IPS-18a (cell line): Measurements from ENCODE around the gene APOM.

Source experiments
- H3K27ac ChIP-seq: one replicate; pipeline ENCODE4 v1.5.1; 2013; ENCODE audit warnings: low read length
- H3K27me3 ChIP-seq: one replicate; pipeline ENCODE4 v1.6.1; 2013; ENCODE audit warnings: mild to moderate bottlenecking, low read length; ENCODE audit not compliant: control insufficient read depth, insufficient read depth
- H3K36me3 ChIP-seq: one replicate; pipeline ENCODE4 v1.6.1; 2013; ENCODE audit warnings: low read depth, low read length; ENCODE audit not compliant: control insufficient read depth
- H3K4me1 ChIP-seq: one replicate; pipeline ENCODE4 v1.6.1; 2013; ENCODE audit warnings: low read depth, low read length; ENCODE audit not compliant: control insufficient read depth
- H3K4me3 ChIP-seq: one replicate; pipeline ENCODE4 v1.5.1; 2013; ENCODE audit warnings: low read length
- H3K9ac ChIP-seq: one replicate; pipeline ENCODE4 v1.6.1; 2013; ENCODE audit warnings: mild to moderate bottlenecking, low read length, moderate library complexity
- H3K9me3 ChIP-seq: one replicate; pipeline ENCODE4 v1.6.1; 2013; ENCODE audit warnings: low read depth, low read length; ENCODE audit not compliant: control insufficient read depth

APOM gene

DNA sequence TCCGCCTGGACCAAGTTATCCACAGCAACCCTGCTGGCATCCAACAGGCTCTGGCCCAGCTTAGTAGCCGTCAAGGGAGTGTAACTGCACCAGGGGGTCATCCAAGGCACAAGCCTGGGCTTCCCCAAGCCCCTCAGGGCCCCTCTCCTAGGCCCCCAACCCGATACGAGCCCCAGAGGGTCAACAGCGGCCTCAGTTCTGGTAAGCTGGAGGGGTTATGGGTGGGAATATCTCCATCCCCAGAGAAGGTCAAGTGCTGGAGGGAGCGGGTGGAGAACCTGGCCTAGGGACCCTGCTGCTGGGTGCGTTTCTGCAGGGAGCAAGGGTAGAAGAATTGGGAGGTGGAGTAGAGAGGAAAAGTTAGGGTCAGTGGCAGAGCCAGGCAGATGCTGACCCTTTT lies 22.2 kb upstream of the APOM start:
- Histone ChIP-seq H3K9me3 (no peaks in the 10 kb centered on the region), H3K4me1 (no peaks in the 10 kb centered on the region), H3K27me3 (no peaks in the 10 kb centered on the region), H3K4me3 (no peak overlapping the region), H3K27ac (no peak overlapping the region), H3K36me3 (peaks cover 95% of the 10 kb centered on the region), H3K9ac (no peak overlapping the region)

DNA sequence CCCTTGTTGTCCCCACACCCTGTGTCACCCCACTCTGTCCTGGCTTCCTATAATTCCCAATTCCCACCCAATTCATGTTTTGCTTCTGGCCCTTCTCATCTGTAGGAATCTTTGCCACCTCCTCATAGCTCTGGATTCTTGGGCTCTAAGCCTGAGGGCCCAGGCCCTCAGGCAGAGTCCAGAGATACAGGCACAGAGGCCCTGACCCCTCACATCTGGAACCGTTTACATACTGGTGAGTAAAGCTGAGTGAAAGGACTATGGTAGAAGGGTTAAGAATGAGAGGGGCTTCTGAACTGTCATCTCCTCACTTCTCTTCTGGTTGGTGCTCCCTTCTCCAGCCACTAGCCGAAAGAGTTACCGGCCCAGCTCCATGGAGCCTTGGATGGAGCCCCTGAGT lies 21.6 kb upstream of the APOM start:
- H3K9me3 ChIP-seq: no peaks in the 10 kb centered on the region
- no peak overlapping the region for H3K4me3 ChIP-seq
- no peak overlapping the region for H3K9ac ChIP-seq
- H3K4me1 ChIP-seq: no peaks in the 10 kb centered on the region
- H3K27ac ChIP-seq: no peak overlapping the region
- peaks cover 94% of the 10 kb centered on the region for H3K36me3 ChIP-seq
- H3K27me3 ChIP-seq: no peaks in the 10 kb centered on the region

DNA sequence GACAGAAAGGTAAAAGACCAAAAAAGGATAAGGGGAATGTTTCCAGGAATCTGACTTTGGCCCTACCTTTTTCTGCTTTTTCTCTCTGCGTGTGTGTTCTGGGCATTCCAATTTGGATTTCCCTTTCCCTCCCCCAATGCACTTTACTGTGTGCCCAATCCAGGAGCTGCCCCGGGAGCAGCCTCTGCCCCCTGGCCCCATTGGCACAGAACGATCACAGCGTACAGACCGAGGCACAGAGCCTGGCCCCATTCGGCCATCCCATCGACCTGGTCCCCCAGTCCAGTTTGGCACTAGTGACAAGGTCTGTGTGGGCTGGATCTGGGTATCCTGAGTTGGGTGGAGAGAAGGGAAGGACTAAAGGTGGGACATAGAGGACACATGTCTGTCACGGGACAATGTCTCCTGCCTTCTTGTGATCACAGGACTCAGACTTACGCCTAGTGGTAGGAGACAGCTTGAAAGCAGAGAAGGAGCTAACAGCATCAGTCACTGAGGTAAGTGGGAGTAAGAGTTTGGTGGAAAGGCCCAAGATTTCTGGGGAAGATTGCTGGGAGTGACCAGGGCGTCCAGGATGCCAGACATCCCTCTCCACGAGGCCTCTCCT lies 20.6 kb upstream of the APOM start:
- H3K36me3 ChIP-seq: peaks cover 92% of the 10 kb centered on the region
- H3K27ac ChIP-seq: no peak overlapping the region
- H3K27me3 ChIP-seq: no peaks in the 10 kb centered on the region
- H3K4me3 ChIP-seq: no peak overlapping the region
- no peaks in the 10 kb centered on the region for H3K9me3 ChIP-seq
- no peak overlapping the region for H3K9ac ChIP-seq
- H3K4me1 ChIP-seq: no peaks in the 10 kb centered on the region

- H3K27me3 ChIP-seq: no peaks in the 10 kb centered on the region
- no peaks in the 10 kb centered on the region for H3K4me1 ChIP-seq
- H3K4me3 ChIP-seq: no peak overlapping the region
- no peak overlapping the region for H3K27ac ChIP-seq
- no peak overlapping the region for H3K9ac ChIP-seq
- H3K36me3 ChIP-seq: peaks cover 92% of the 10 kb centered on the region
- no peaks in the 10 kb centered on the region for H3K9me3 ChIP-seq
Measured at GRCh38 chr6:31636698-31637596, 18.7 kb upstream of the APOM start.

DNA sequence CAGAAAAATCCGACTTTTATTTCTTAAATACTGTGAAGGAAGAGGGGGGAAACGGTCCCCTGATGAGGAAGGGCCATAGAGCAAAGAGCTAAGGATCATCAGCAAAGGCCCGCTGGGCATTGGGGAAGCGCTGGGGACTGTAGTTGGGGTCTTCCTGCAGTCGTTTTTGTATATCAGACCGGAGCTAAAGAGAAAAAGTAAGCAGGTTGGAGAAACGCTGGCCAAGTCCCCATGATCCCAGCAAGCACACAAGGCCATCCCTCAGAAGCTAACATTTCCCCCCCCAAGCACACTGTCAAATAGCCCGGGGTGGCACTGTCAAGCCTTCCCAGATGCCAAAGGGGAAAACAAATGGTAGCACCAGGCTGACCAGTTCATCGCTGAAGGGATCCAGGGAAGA lies 16.7 kb upstream of the APOM start:
- Histone ChIP-seq H3K36me3 (peaks cover 90% of the 10 kb centered on the region), H3K4me1 (no peaks in the 10 kb centered on the region), H3K9ac (no peak overlapping the region), H3K4me3 (no peak overlapping the region), H3K27me3 (no peaks in the 10 kb centered on the region), H3K9me3 (no peaks in the 10 kb centered on the region), H3K27ac (no peak overlapping the region)

DNA sequence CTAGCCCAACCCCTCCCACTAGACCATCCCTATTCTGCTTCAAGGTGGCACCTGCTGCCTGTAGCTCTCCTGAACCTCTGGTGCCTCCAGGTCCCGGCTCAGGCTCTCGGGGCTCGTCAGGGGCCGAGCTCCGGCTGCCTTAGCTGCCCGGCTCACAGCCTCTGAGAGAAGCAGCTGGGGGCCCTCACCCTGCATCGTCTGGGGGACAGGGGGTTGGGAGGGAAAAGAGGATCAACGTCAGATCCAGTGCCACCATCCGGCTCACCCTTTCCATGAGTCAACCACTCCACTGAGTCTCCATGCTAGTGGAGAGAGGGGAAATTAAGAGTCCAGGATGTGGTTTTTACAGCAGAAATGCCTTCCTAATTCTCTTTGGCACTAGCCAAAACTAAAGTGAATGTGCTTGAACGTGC lies 16.2 kb upstream of the APOM start:
- Histone ChIP-seq H3K27ac (no peak overlapping the region), H3K9ac (no peak overlapping the region), H3K36me3 (peaks cover 90% of the 10 kb centered on the region)

DNA sequence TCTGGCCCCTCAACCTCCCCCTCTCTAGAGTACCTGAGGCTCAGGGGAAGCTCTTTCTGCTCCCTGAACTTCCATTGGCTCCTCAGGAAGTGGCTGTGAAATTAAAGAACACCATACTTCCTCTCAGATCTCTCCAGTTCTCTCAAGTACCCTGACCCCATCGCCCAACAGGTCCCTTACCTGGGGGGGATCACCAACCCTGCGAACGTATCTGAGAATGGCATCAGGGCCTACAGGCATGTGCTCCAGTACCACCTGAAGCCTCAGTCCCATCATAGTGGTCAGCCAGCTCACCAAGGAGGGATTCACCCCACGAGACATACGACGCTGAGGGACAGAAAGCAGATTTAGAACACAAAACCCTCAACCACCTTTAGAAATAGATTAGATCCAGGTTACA lies 15.1 kb upstream of the APOM start:
- peaks cover 90% of the 10 kb centered on the region for H3K36me3 ChIP-seq
- H3K9me3 ChIP-seq: no peaks in the 10 kb centered on the region

More for the DNA sequence above, 16.2 kb upstream of the APOM start:
- Histone ChIP-seq H3K27me3 (no peaks in the 10 kb centered on the region), H3K4me1 (no peaks in the 10 kb centered on the region), H3K4me3 (no peak overlapping the region), H3K9me3 (no peaks in the 10 kb centered on the region)

DNA sequence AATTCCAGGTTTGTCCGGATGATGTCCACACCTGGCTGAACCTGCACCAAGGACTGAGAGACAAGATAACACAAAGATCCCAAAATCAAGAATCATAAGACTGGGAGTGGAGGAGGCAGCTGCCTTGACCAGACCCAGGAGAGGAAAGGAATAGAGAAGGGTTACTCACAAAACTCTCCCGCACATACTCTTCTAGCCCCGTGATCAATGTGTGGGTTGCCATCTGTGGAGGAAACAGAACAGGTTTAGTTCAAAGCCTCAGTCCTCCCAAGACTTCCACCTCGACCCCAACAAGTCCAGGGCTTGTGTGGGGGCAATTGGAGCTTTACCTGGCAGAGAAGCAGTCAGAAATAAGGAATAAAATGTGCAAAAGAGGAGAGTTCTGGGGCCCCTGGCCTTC lies 14.3 kb upstream of the APOM start:
- Histone ChIP-seq H3K9me3 (no peaks in the 10 kb centered on the region), H3K9ac (no peak overlapping the region), H3K4me1 (no peaks in the 10 kb centered on the region), H3K27me3 (no peaks in the 10 kb centered on the region), H3K36me3 (peaks cover 90% of the 10 kb centered on the region), H3K4me3 (no peak overlapping the region), H3K27ac (no peak overlapping the region)

More for the DNA sequence above, 15.1 kb upstream of the APOM start:
- H3K27me3 ChIP-seq: no peaks in the 10 kb centered on the region
- no peak overlapping the region for H3K9ac ChIP-seq
- H3K4me1 ChIP-seq: no peaks in the 10 kb centered on the region
- H3K4me3 ChIP-seq: no peak overlapping the region
- no peak overlapping the region for H3K27ac ChIP-seq

GRCh38 chr6:31642798-31643570 lies 12.7 kb upstream of the APOM start:
- Histone ChIP-seq H3K4me3 (no peak overlapping the region), H3K27ac (no peak overlapping the region), H3K27me3 (no peaks in the 10 kb centered on the region), H3K9me3 (no peaks in the 10 kb centered on the region), H3K9ac (no peak overlapping the region), H3K4me1 (no peaks in the 10 kb centered on the region), H3K36me3 (peaks cover 86% of the 10 kb centered on the region)

- Histone ChIP-seq H3K9me3 (no peaks in the 10 kb centered on the region), H3K9ac (no peak overlapping the region)
Measured at GRCh38 chr6:31643818-31644454, 11.8 kb upstream of the APOM start.

GRCh38 chr6:31645325-31645724 lies 10.4 kb upstream of the APOM start:
- Histone ChIP-seq H3K36me3 (peaks cover 84% of the 10 kb centered on the region), H3K9me3 (no peaks in the 10 kb centered on the region), H3K27me3 (no peaks in the 10 kb centered on the region), H3K4me3 (no peak overlapping the region), H3K27ac (no peak overlapping the region), H3K9ac (no peak overlapping the region), H3K4me1 (no peaks in the 10 kb centered on the region)

More at GRCh38 chr6:31643818-31644454, 11.8 kb upstream of the APOM start:
- Histone ChIP-seq H3K36me3 (peaks cover 88% of the 10 kb centered on the region), H3K4me3 (no peak overlapping the region), H3K27ac (no peak overlapping the region), H3K27me3 (no peaks in the 10 kb centered on the region), H3K4me1 (no peaks in the 10 kb centered on the region)
